HG02759 (cell line): ENCODE results near the gene CHCHD6.

Experiments
- ATAC-seq: cut with Tn5 transposase; IDR thresholded peaks from one replicate; pipeline ENCODE4 v1.9.1; 2021; ENCODE audit warnings: mild to moderate bottlenecking, moderate library complexity; ENCODE audit not compliant: unreplicated experiment

The CHCHD6 gene

GRCh38 chr3:126699011-126699410 is 5.0 kb upstream of the CHCHD6 start:
- ATAC-seq: no peak

- ATAC-seq: no peak
These were observed 614 bp downstream of the CHCHD6 start for GRCh38 chr3:126704494-126705214.

GRCh38 chr3:126706631-126707030 is 2.6 kb downstream of the CHCHD6 start:
- no peak for ATAC-seq

GRCh38 chr3:126711121-126711760 is 7.2 kb downstream of the CHCHD6 start:
- no peak for ATAC-seq

GRCh38 chr3:126713199-126713598 is 9.2 kb downstream of the CHCHD6 start:
- no peak for ATAC-seq

GRCh38 chr3:126714276-126714900 is 10.3 kb downstream of the CHCHD6 start:
- no peak for ATAC-seq

GRCh38 chr3:126714921-126715320 is 10.9 kb downstream of the CHCHD6 start:
- ATAC-seq: no peak

GRCh38 chr3:126715432-126715831 is 11.4 kb downstream of the CHCHD6 start:
- no peak for ATAC-seq

- no peak for ATAC-seq
These were observed 12.0 kb downstream of the CHCHD6 start for GRCh38 chr3:126716057-126716456.

- ATAC-seq: no peak
These were observed 14.8 kb downstream of the CHCHD6 start for GRCh38 chr3:126718561-126719445.

GRCh38 chr3:126720596-126720995 is 16.6 kb downstream of the CHCHD6 start:
- ATAC-seq: no peak

GRCh38 chr3:126721246-126721645 is 17.2 kb downstream of the CHCHD6 start:
- no peak for ATAC-seq

- ATAC-seq: no peak
These were observed 19.2 kb downstream of the CHCHD6 start for GRCh38 chr3:126723237-126723636.

- ATAC-seq: no peak
These were observed 19.8 kb downstream of the CHCHD6 start for GRCh38 chr3:126723801-126724200.

GRCh38 chr3:126728680-126729079 is 24.6 kb downstream of the CHCHD6 start:
- no peak for ATAC-seq

GRCh38 chr3:126730376-126730775 is 26.3 kb downstream of the CHCHD6 start:
- no peak for ATAC-seq

- peak; percentile 42 for ATAC-seq
These were observed 27.0 kb downstream of the CHCHD6 start for GRCh38 chr3:126731044-126731443.

GRCh38 chr3:126732281-126733060 is 28.4 kb downstream of the CHCHD6 start:
- ATAC-seq: no peak

GRCh38 chr3:126733061-126733430 is 29.0 kb downstream of the CHCHD6 start:
- ATAC-seq: no peak

- ATAC-seq: no peak
These were observed 30.2 kb downstream of the CHCHD6 start for GRCh38 chr3:126734106-126734723.
